ENCODE measurements around the gene ZBTB25.
"Not testable (repeated sequence)": the region's sequence is repeated elsewhere in the genome, so short reads cannot be mapped to it uniquely, and the experiment has no call there.

The ZBTB25 gene

GRCh38 chr14:64531567-64531966 lies 27.9 kb upstream of the ZBTB25 start:
- H3K4me3 Mint-ChIP-seq: no peak overlapping the region
- no peak for ATAC-seq (ENCODE audit: low read depth)
- H3K36me3 Mint-ChIP-seq: peaks cover 5% of the 10 kb centered on the region
- H3K27me3 Mint-ChIP-seq: no peaks in the 10 kb centered on the region
- no peaks in the 10 kb centered on the region for H3K9me3 Mint-ChIP-seq
- H3K4me1 Mint-ChIP-seq: peaks cover 2% of the 10 kb centered on the region
- no peak overlapping the region for H3K27ac Mint-ChIP-seq
- DNase-seq (ENCODE audit: low spot score in 2 of 2): no peak

GRCh38 chr14:64525354-64525753 lies 21.7 kb upstream of the ZBTB25 start:
- DNase-seq (ENCODE audit: low spot score in 2 of 2) (no peak), ATAC-seq (ENCODE audit: low read depth) (no peak)
- Mint-ChIP-seq H3K9me3 (no peaks in the 10 kb centered on the region), H3K4me3 (no peak overlapping the region), H3K36me3 (peaks cover 7% of the 10 kb centered on the region), H3K27ac (no peak overlapping the region), H3K4me1 (peaks cover 2% of the 10 kb centered on the region), H3K27me3 (no peaks in the 10 kb centered on the region)

GRCh38 chr14:64522591-64523355 lies 19.1 kb upstream of the ZBTB25 start:
- Mint-ChIP-seq H3K27me3 (no peaks in the 10 kb centered on the region), H3K9me3 (no peaks in the 10 kb centered on the region), H3K27ac (no peak overlapping the region), H3K4me3 (no peak overlapping the region), H3K36me3 (peaks cover 5% of the 10 kb centered on the region), H3K4me1 (peaks cover 7% of the 10 kb centered on the region)
- ATAC-seq (ENCODE audit: low read depth) (no peak), DNase-seq (ENCODE audit: low spot score in 2 of 2) (no peak)

GRCh38 chr14:64520699-64521098 lies 17.1 kb upstream of the ZBTB25 start:
- ATAC-seq (ENCODE audit: low read depth) (no peak), DNase-seq (ENCODE audit: low spot score in 2 of 2) (no peak)
- H3K4me1 Mint-ChIP-seq: peaks cover 15% of the 10 kb centered on the region
- H3K4me3 Mint-ChIP-seq: no peak overlapping the region
- H3K27me3 Mint-ChIP-seq: no peaks in the 10 kb centered on the region
- H3K9me3 Mint-ChIP-seq: no peaks in the 10 kb centered on the region
- H3K27ac Mint-ChIP-seq: no peak overlapping the region
- H3K36me3 Mint-ChIP-seq: peaks cover 2% of the 10 kb centered on the region

- Mint-ChIP-seq H3K36me3 (peaks cover 1% of the 10 kb centered on the region), H3K4me1 (peaks cover 26% of the 10 kb centered on the region), H3K27ac (peak overlapping the region; percentile 35), H3K27me3 (no peaks in the 10 kb centered on the region), H3K9me3 (no peaks in the 10 kb centered on the region), H3K4me3 (no peak overlapping the region)
- ATAC-seq (ENCODE audit: low read depth) (no peak), DNase-seq (ENCODE audit: low spot score in 2 of 2) (no peak)
These were observed 14.6 kb upstream of the ZBTB25 start for GRCh38 chr14:64518229-64518628.

- not testable (repeated sequence) for DNase-seq (ENCODE audit: low spot score in 2 of 2); H3K4me3 Mint-ChIP-seq
These were observed 14.0 kb upstream of the ZBTB25 start for GRCh38 chr14:64517667-64518066.

GRCh38 chr14:64516969-64517368 lies 13.3 kb upstream of the ZBTB25 start:
- Mint-ChIP-seq H3K4me3 (no peak overlapping the region), H3K4me1 (peaks cover 26% of the 10 kb centered on the region), H3K27me3 (no peaks in the 10 kb centered on the region), H3K36me3 (peaks cover 1% of the 10 kb centered on the region), H3K9me3 (no peaks in the 10 kb centered on the region), H3K27ac (peak overlapping the region; percentile 45)
- DNase-seq (ENCODE audit: low spot score in 2 of 2) (no peak), ATAC-seq (ENCODE audit: low read depth) (no peak)

More at GRCh38 chr14:64517667-64518066, 14.0 kb upstream of the ZBTB25 start:
- H3K4me1 Mint-ChIP-seq: peaks cover 26% of the 10 kb centered on the region
- not testable (repeated sequence) for H3K36me3 Mint-ChIP-seq; H3K27me3 Mint-ChIP-seq; ATAC-seq (ENCODE audit: low read depth); H3K9me3 Mint-ChIP-seq; H3K27ac Mint-ChIP-seq

GRCh38 chr14:64515053-64515452 lies 11.4 kb upstream of the ZBTB25 start:
- H3K4me1 Mint-ChIP-seq: peaks cover 40% of the 10 kb centered on the region
- H3K4me3 Mint-ChIP-seq: no peak overlapping the region
- no peaks in the 10 kb centered on the region for H3K9me3 Mint-ChIP-seq
- no peak overlapping the region for H3K27ac Mint-ChIP-seq
- H3K27me3 Mint-ChIP-seq: no peaks in the 10 kb centered on the region
- H3K36me3 Mint-ChIP-seq: peaks cover 1% of the 10 kb centered on the region
- ATAC-seq (ENCODE audit: low read depth): no peak
- no peak for DNase-seq (ENCODE audit: low spot score in 2 of 2)

- peaks cover 1% of the 10 kb centered on the region for H3K36me3 Mint-ChIP-seq
- H3K27ac Mint-ChIP-seq: peak overlapping the region; percentile 5
- H3K4me1 Mint-ChIP-seq: peaks cover 49% of the 10 kb centered on the region
- H3K4me3 Mint-ChIP-seq: no peak overlapping the region
- no peaks in the 10 kb centered on the region for H3K9me3 Mint-ChIP-seq
- no peak for DNase-seq (ENCODE audit: low spot score in 2 of 2)
- H3K27me3 Mint-ChIP-seq: no peaks in the 10 kb centered on the region
- ATAC-seq (ENCODE audit: low read depth): no peak
These were observed 9.6 kb upstream of the ZBTB25 start for GRCh38 chr14:64513271-64513670.

- ATAC-seq (ENCODE audit: low read depth): peak; percentile 47
- H3K36me3 Mint-ChIP-seq: peaks cover 1% of the 10 kb centered on the region
- no peaks in the 10 kb centered on the region for H3K27me3 Mint-ChIP-seq
- H3K4me1 Mint-ChIP-seq: peaks cover 53% of the 10 kb centered on the region
- peak overlapping the region; percentile 54 for H3K4me3 Mint-ChIP-seq
- DNase-seq (ENCODE audit: low spot score in 2 of 2): peak; percentile 58 to 66
- H3K27ac Mint-ChIP-seq: peak overlapping the region; percentile 100
- H3K9me3 Mint-ChIP-seq: no peaks in the 10 kb centered on the region
These were observed 7.4 kb upstream of the ZBTB25 start for GRCh38 chr14:64510825-64511671.

- no peaks in the 10 kb centered on the region for H3K27me3 Mint-ChIP-seq
- DNase-seq (ENCODE audit: low spot score in 2 of 2): no peak
These were observed 5.4 kb upstream of the ZBTB25 start for GRCh38 chr14:64509036-64509435.

GRCh38 chr14:64508215-64508776 lies 4.7 kb upstream of the ZBTB25 start:
- Mint-ChIP-seq H3K27me3 (no peaks in the 10 kb centered on the region), H3K9me3 (no peaks in the 10 kb centered on the region), H3K4me3 (peak overlapping the region; percentile 12), H3K4me1 (peaks cover 53% of the 10 kb centered on the region), H3K36me3 (peaks cover 2% of the 10 kb centered on the region), H3K27ac (peak overlapping the region; percentile 100)
- DNase-seq (ENCODE audit: low spot score in 2 of 2) (no peak), ATAC-seq (ENCODE audit: low read depth) (no peak)

More at GRCh38 chr14:64509036-64509435, 5.4 kb upstream of the ZBTB25 start:
- Mint-ChIP-seq H3K36me3 (peaks cover 1% of the 10 kb centered on the region), H3K9me3 (no peaks in the 10 kb centered on the region), H3K4me1 (peaks cover 55% of the 10 kb centered on the region), H3K27ac (peak overlapping the region; percentile 100), H3K4me3 (no peak overlapping the region)
- no peak for ATAC-seq (ENCODE audit: low read depth)

GRCh38 chr14:64507376-64508156 lies 3.9 kb upstream of the ZBTB25 start:
- peak overlapping the region; percentile 100 for H3K27ac Mint-ChIP-seq
- DNase-seq (ENCODE audit: low spot score in 2 of 2) (no peak), ATAC-seq (ENCODE audit: low read depth) (no peak)
- no peaks in the 10 kb centered on the region for H3K27me3 Mint-ChIP-seq
- peaks cover 54% of the 10 kb centered on the region for H3K4me1 Mint-ChIP-seq
- H3K36me3 Mint-ChIP-seq: peaks cover 2% of the 10 kb centered on the region
- H3K4me3 Mint-ChIP-seq: peak overlapping the region; percentile 64
- H3K9me3 Mint-ChIP-seq: no peaks in the 10 kb centered on the region

Measured in memory B cell (primary cell).